ENCODE results near the gene KRT39.

Gene KRT39

DNA sequence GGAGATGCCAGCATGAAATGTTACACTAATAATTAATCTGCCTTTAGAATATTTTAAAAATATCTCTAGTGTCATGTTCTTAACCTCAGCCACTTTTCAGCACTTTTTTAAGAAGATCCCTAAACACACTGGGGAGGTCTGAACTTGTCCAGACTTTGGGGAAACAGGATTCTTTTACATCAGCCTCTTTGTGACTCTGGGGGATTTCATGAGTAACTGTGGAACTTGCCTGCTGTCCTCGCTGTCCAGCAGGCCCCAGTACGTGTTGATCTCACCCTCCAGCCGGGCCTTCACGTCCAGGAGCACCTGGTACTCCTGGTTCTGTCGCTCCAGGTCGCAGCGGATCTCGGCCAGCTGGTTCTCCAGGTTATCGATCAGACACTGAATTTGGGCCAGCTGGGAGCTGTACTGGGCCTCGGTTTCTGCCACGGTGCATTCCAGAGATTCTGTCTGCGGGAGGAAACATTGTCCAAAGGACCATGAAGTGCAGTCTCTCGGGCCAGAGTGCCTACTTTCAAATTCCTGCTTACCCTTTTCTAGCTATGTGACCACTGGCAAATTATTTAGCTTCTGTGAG lies 11.9 kb upstream of the KRT39 start:
- Histone ChIP-seq H3K4me3 (ENCODE audit: low read length) (no peak overlapping the region), H3K36me3 (ENCODE audit: control insufficient read depth, insufficient read depth, low read length) (no peaks in the 10 kb centered on the region)

DNA sequence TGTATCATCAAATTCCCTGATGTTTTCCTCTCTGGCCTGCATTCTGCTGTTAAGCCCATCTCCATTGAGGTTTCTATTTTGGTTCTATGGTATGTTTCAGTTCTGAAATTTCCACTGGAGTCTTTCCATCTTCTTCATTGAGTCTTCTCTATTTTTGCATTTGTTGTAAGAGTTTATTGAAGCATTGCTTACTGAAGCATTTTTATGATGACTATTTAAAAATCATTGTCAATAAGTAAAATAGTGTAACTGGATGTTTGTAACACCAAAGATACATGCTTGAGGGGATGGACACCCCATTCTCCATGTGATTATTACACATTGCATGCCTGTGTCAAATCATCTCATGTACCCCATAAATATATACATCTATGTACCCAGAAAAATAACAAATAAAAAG lies 8.8 kb upstream of the KRT39 start:
- no peaks in the 10 kb centered on the region for H3K9me3 ChIP-seq (ENCODE audit: control insufficient read depth, low read length)
- no peaks in the 10 kb centered on the region for H3K4me1 ChIP-seq (ENCODE audit: control insufficient read depth, insufficient read depth, low read length)
- no peak overlapping the region for H3K4me3 ChIP-seq (ENCODE audit: low read length)
- no peak overlapping the region for H3K9ac ChIP-seq (ENCODE audit: low read length)
- H3K36me3 ChIP-seq (ENCODE audit: control insufficient read depth, insufficient read depth, low read length): no peaks in the 10 kb centered on the region
- no peaks in the 10 kb centered on the region for H3K27me3 ChIP-seq (ENCODE audit: control insufficient read depth, insufficient read depth, low read length)

More for the DNA sequence above, 11.9 kb upstream of the KRT39 start:
- no peaks in the 10 kb centered on the region for H3K27me3 ChIP-seq (ENCODE audit: control insufficient read depth, insufficient read depth, low read length)
- no peak overlapping the region for H3K9ac ChIP-seq (ENCODE audit: low read length)
- no peaks in the 10 kb centered on the region for H3K9me3 ChIP-seq (ENCODE audit: control insufficient read depth, low read length)
- H3K4me1 ChIP-seq (ENCODE audit: control insufficient read depth, insufficient read depth, low read length): no peaks in the 10 kb centered on the region

DNA sequence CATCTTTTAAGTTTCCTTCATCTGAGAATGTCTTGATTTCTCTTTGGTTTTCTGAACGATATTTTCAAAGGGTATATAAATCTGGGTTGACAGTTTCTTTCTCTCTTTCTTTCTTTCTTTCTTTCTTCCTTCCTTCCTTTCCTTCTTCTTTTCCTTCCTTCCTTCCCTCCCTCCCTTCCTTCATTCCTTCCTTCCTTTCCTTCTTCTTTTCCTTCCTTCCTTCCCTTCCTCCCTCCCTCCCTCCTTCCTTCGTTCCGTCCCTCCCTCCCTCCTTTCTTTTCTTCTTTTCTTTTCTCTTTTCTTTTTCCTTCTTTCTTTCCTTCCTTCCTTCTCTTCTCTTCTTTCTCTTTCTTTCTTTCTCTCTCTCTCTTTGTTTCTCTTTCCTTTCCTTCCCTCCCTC lies 7.6 kb upstream of the KRT39 start:
- H3K4me3 ChIP-seq (ENCODE audit: low read length): no peak overlapping the region
- no peaks in the 10 kb centered on the region for H3K9me3 ChIP-seq (ENCODE audit: control insufficient read depth, low read length)
- no peaks in the 10 kb centered on the region for H3K36me3 ChIP-seq (ENCODE audit: control insufficient read depth, insufficient read depth, low read length)
- H3K27me3 ChIP-seq (ENCODE audit: control insufficient read depth, insufficient read depth, low read length): no peaks in the 10 kb centered on the region
- H3K9ac ChIP-seq (ENCODE audit: low read length): no peak overlapping the region
- H3K4me1 ChIP-seq (ENCODE audit: control insufficient read depth, insufficient read depth, low read length): no peaks in the 10 kb centered on the region

GRCh38 chr17:40967582-40967981 lies 834 bp upstream of the KRT39 start:
- Histone ChIP-seq H3K4me1 (ENCODE audit: control insufficient read depth, insufficient read depth, low read length) (no peaks in the 10 kb centered on the region), H3K9ac (ENCODE audit: low read length) (no peak overlapping the region), H3K9me3 (ENCODE audit: control insufficient read depth, low read length) (no peaks in the 10 kb centered on the region), H3K4me3 (ENCODE audit: low read length) (no peak overlapping the region), H3K27me3 (ENCODE audit: control insufficient read depth, insufficient read depth, low read length) (no peaks in the 10 kb centered on the region), H3K36me3 (ENCODE audit: control insufficient read depth, insufficient read depth, low read length) (no peaks in the 10 kb centered on the region)

DNA sequence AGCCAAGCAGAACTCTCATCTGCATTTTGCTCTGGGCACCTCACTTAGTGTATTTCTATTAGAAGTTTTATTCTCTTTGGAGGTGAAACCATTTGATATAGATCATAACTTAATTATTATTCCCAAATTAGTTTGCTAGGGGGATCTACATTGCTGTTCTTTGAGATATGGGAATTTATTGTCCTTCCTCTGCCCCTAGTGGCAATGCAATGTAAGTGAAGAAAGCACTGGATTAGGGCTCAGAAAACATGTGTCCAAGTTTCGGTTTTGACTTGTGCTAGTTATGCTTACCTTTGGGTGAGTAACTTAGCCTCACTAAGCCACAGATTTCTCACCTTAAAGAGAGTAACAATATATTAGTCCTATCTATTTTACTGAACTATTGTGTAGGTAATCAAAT lies 2.9 kb downstream of the KRT39 start:
- no peaks in the 10 kb centered on the region for H3K9me3 ChIP-seq (ENCODE audit: control insufficient read depth, low read length)
- no peaks in the 10 kb centered on the region for H3K4me1 ChIP-seq (ENCODE audit: control insufficient read depth, insufficient read depth, low read length)
- H3K4me3 ChIP-seq (ENCODE audit: low read length): no peak overlapping the region
- no peaks in the 10 kb centered on the region for H3K36me3 ChIP-seq (ENCODE audit: control insufficient read depth, insufficient read depth, low read length)
- H3K9ac ChIP-seq (ENCODE audit: low read length): no peak overlapping the region
- no peaks in the 10 kb centered on the region for H3K27me3 ChIP-seq (ENCODE audit: control insufficient read depth, insufficient read depth, low read length)

DNA sequence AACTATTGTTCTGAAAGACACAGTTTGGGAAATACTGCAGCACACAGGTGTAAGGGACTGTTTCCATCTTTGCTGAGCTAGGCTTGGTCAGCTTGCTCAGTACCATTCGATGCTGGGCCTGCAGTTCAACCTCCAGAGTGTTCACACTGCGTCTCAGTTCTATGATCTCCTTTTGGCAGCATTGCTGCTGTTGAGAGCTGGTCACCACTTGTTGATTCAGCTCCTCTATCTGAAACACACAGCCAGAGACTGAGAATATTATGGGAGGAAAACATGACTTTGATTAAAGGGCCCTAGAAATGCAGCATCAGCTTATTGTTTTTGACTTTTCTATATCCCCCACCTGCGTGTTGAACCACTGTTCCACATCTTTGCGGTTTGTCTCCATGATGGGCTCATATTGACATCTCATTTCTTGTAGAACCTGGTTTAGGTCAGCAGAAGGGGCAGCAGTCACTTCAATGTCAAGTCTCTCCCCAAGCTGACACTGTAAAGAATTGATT lies 4.6 kb downstream of the KRT39 start:
- H3K4me1 ChIP-seq (ENCODE audit: control insufficient read depth, insufficient read depth, low read length): peaks cover 6% of the 10 kb centered on the region
- no peaks in the 10 kb centered on the region for H3K27me3 ChIP-seq (ENCODE audit: control insufficient read depth, insufficient read depth, low read length)
- no peaks in the 10 kb centered on the region for H3K36me3 ChIP-seq (ENCODE audit: control insufficient read depth, insufficient read depth, low read length)
- H3K4me3 ChIP-seq (ENCODE audit: low read length): no peak overlapping the region
- H3K9ac ChIP-seq (ENCODE audit: low read length): no peak overlapping the region
- H3K9me3 ChIP-seq (ENCODE audit: control insufficient read depth, low read length): no peaks in the 10 kb centered on the region

DNA sequence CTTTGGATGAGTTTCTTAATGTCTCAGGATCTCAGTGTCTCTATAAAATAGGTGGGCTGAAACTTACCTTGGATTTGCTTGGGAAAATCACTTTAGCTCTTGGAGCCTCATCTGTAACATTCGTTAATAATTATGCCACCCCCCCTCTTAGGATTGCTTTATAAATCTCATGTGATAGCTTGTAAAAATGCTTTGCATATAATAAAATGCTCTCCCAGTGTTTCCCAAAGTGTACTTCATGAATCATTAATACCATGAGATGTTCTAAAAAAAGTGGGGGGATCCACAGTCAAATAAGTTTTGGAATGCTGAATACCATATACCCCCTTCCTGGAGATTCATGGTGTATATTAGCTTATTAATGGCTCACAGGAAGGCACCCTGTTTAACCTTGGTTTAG lies 5.2 kb downstream of the KRT39 start:
- no peaks in the 10 kb centered on the region for H3K9me3 ChIP-seq (ENCODE audit: control insufficient read depth, low read length)
- H3K36me3 ChIP-seq (ENCODE audit: control insufficient read depth, insufficient read depth, low read length): no peaks in the 10 kb centered on the region
- H3K9ac ChIP-seq (ENCODE audit: low read length): no peak overlapping the region
- H3K4me3 ChIP-seq (ENCODE audit: low read length): no peak overlapping the region
- H3K27me3 ChIP-seq (ENCODE audit: control insufficient read depth, insufficient read depth, low read length): no peaks in the 10 kb centered on the region
- peaks cover 7% of the 10 kb centered on the region for H3K4me1 ChIP-seq (ENCODE audit: control insufficient read depth, insufficient read depth, low read length)

DNA sequence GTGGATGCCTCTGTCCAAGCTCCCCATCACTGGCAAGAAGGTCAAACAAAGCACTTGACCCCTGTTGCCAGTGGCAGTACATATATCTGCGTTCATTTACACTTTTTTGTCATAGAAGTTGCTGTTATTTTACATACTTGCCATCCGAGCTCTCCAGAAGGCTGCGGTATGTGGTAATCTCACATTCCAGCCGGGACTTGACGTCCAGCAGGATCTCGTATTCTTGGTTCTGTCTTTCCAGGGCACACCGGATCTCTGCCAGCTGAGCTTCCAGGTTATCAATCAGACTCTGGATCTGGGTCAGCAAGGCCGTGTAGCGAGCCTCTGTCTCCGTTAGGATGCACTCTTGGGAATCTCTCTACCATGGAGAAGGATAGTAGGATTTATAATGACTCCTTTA lies 6.6 kb downstream of the KRT39 start:
- H3K4me1 ChIP-seq (ENCODE audit: control insufficient read depth, insufficient read depth, low read length): peaks cover 13% of the 10 kb centered on the region
- H3K9me3 ChIP-seq (ENCODE audit: control insufficient read depth, low read length): no peaks in the 10 kb centered on the region
- no peaks in the 10 kb centered on the region for H3K36me3 ChIP-seq (ENCODE audit: control insufficient read depth, insufficient read depth, low read length)
- no peak overlapping the region for H3K4me3 ChIP-seq (ENCODE audit: low read length)
- no peaks in the 10 kb centered on the region for H3K27me3 ChIP-seq (ENCODE audit: control insufficient read depth, insufficient read depth, low read length)
- no peak overlapping the region for H3K9ac ChIP-seq (ENCODE audit: low read length)

GRCh38 chr17:40958086-40958953 lies 8.4 kb downstream of the KRT39 start:
- H3K4me1 ChIP-seq (ENCODE audit: control insufficient read depth, insufficient read depth, low read length): peaks cover 13% of the 10 kb centered on the region
- H3K36me3 ChIP-seq (ENCODE audit: control insufficient read depth, insufficient read depth, low read length): no peaks in the 10 kb centered on the region
- no peaks in the 10 kb centered on the region for H3K9me3 ChIP-seq (ENCODE audit: control insufficient read depth, low read length)
- H3K27me3 ChIP-seq (ENCODE audit: control insufficient read depth, insufficient read depth, low read length): no peaks in the 10 kb centered on the region
- H3K4me3 ChIP-seq (ENCODE audit: low read length): no peak overlapping the region
- H3K9ac ChIP-seq (ENCODE audit: low read length): no peak overlapping the region

DNA sequence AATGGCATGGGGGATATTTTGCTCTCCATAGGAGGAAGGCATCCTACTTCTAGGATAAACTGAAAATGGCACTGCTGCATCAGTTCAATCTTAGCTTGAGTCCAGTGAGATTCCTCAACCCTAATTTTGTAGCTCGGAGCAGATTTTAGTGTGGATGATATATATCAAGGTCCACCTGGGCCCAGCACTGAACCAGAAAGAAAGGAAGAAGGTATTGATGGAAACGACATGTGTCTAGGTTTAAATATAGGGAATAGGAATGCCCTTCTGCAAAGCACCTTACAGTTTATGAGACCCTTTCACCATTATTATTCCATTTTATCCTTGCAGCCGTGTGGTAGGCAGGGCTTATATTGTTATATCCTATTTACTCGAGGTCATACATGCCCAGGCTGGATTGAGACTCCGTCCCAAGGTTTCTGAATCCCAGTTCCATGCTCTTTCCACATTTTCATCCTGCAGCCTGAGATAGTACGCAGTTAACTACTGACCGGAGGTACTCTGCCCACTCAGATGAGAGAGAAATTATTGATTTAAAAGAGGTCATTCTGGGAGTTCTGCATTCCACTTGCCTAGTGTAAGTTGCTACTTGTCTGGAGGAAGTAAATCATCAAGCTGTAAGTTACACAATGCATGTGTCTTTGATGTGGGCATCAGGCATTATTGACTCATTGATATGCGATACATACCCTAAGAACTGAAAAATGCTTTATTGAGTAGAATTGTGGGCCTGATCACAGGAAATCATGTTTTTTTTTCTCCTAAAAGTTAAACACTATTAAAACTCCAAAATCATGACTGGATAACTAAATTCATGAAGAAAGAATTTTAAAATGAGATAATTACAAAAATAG lies 10.1 kb downstream of the KRT39 start:
- H3K36me3 ChIP-seq (ENCODE audit: control insufficient read depth, insufficient read depth, low read length): no peaks in the 10 kb centered on the region
- H3K4me3 ChIP-seq (ENCODE audit: low read length): no peak overlapping the region
- H3K27me3 ChIP-seq (ENCODE audit: control insufficient read depth, insufficient read depth, low read length): no peaks in the 10 kb centered on the region
- H3K9ac ChIP-seq (ENCODE audit: low read length): no peak overlapping the region
- peaks cover 13% of the 10 kb centered on the region for H3K4me1 ChIP-seq (ENCODE audit: control insufficient read depth, insufficient read depth, low read length)
- H3K9me3 ChIP-seq (ENCODE audit: control insufficient read depth, low read length): no peaks in the 10 kb centered on the region

GRCh38 chr17:40953881-40954280 lies 12.9 kb downstream of the KRT39 start:
- Histone ChIP-seq H3K27me3 (ENCODE audit: control insufficient read depth, insufficient read depth, low read length) (no peaks in the 10 kb centered on the region), H3K9me3 (ENCODE audit: control insufficient read depth, low read length) (no peaks in the 10 kb centered on the region)

DNA sequence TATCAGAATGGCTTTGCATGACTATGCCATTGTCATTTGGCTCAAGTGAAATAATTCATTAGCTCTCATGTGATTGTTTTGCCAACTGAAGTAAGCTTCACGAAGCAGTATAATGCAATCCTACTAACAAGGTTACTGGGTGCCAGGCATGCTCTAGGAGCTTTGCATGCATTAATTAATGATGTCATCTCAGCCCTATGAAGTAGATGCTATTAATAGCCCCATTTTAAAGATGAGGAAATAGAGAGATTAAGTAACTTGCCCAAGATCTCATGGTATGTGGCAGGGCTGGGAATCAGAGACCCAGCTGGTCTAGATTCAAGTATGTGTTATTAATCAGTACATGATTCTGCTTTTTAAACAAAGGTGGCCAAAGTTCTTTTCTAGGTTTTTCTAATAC lies 14.1 kb downstream of the KRT39 start:
- H3K27me3 ChIP-seq (ENCODE audit: control insufficient read depth, insufficient read depth, low read length): no peaks in the 10 kb centered on the region
- H3K4me3 ChIP-seq (ENCODE audit: low read length): no peak overlapping the region
- H3K4me1 ChIP-seq (ENCODE audit: control insufficient read depth, insufficient read depth, low read length): peaks cover 10% of the 10 kb centered on the region
- H3K36me3 ChIP-seq (ENCODE audit: control insufficient read depth, insufficient read depth, low read length): no peaks in the 10 kb centered on the region
- H3K9ac ChIP-seq (ENCODE audit: low read length): no peak overlapping the region
- no peaks in the 10 kb centered on the region for H3K9me3 ChIP-seq (ENCODE audit: control insufficient read depth, low read length)

More at GRCh38 chr17:40953881-40954280, 12.9 kb downstream of the KRT39 start:
- Histone ChIP-seq H3K9ac (ENCODE audit: low read length) (no peak overlapping the region), H3K36me3 (ENCODE audit: control insufficient read depth, insufficient read depth, low read length) (no peaks in the 10 kb centered on the region), H3K4me3 (ENCODE audit: low read length) (no peak overlapping the region), H3K4me1 (ENCODE audit: control insufficient read depth, insufficient read depth, low read length) (peaks cover 16% of the 10 kb centered on the region)

All from mucosa of stomach (tissue), 1 donor.